ENCODE results near the gene ATL2. TPM values are rescaled to one million over a fixed set of nuclear protein-coding genes. Genes with fewer than 3 reads are reported as not detected.

ATL2 gene
- total RNA-seq, 1 donor from 2014 or later = 75.3 TPM

DNA sequence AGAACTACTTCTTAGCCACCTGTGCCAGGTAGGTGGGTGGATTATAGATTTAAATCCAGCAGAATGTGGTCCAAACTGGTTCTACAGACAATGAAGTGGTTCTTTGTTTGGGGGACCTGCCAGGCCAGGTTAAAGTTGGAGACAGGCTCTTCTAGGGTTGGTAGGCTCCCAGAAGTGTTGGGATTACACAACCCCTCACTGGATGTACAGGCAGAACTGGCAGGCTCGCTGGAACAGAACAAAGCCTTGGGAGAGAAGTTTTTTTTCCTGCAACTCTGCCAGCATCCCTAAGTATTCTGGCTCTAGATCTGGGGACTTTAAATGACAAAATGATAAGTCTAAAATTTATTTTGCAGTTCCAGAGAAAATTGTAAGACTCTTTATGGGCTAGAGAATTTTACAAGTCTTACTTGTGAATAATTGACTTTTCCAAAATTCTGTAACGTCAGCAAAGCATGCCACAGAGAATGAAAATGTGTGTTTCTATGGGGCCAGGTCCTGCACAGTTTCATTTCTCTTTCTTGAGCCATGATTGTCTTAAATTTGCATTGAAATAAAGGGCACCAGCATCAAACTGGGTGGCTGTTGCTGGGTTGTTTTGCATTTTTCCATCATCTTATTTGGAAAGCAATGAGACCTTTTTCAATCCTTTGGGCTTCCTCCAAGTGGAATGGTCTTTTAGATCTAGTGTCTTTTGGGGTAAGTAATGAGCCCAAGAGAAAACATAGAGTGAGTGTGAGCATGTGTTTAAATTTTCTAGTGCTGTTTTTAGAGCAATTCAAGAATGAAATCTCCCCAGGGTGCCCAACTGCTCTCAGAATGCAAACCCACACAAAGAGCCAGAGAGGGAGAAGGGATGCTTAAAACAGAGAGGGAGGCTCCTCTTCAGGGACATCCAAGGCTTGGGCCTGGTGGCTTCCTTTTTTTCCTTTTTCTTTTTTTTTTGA is 32.4 kb upstream of the ATL2 start:
- peaks cover 3% of the 10 kb centered on the region for H3K4me1 Mint-ChIP-seq
- TF ChIP-seq, protein P1, sequence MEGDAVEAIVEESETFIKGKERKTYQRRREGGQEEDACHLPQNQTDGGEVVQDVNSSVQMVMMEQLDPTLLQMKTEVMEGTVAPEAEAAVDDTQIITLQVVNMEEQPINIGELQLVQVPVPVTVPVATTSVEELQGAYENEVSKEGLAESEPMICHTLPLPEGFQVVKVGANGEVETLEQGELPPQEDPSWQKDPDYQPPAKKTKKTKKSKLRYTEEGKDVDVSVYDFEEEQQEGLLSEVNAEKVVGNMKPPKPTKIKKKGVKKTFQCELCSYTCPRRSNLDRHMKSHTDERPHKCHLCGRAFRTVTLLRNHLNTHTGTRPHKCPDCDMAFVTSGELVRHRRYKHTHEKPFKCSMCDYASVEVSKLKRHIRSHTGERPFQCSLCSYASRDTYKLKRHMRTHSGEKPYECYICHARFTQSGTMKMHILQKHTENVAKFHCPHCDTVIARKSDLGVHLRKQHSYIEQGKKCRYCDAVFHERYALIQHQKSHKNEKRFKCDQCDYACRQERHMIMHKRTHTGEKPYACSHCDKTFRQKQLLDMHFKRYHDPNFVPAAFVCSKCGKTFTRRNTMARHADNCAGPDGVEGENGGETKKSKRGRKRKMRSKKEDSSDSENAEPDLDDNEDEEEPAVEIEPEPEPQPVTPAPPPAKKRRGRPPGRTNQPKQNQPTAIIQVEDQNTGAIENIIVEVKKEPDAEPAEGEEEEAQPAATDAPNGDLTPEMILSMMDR (IDR thresholded peaks at IDR 0.05; ENCODE audit: unreplicated experiment) = no peak
- peaks cover 7% of the 10 kb centered on the region for H3K36me3 Mint-ChIP-seq
- H3K27ac Mint-ChIP-seq = no peak overlapping the region
- peaks cover 23% of the 10 kb centered on the region for H3K9me3 Mint-ChIP-seq
- no peaks in the 10 kb centered on the region for H3K27me3 Mint-ChIP-seq (ENCODE audit: low read depth)
- no peak overlapping the region for H3K4me3 Mint-ChIP-seq
- no peak for DNase-seq (ENCODE audit: low spot score in 2 of 2, unreplicated experiment in 2 of 2)

DNA sequence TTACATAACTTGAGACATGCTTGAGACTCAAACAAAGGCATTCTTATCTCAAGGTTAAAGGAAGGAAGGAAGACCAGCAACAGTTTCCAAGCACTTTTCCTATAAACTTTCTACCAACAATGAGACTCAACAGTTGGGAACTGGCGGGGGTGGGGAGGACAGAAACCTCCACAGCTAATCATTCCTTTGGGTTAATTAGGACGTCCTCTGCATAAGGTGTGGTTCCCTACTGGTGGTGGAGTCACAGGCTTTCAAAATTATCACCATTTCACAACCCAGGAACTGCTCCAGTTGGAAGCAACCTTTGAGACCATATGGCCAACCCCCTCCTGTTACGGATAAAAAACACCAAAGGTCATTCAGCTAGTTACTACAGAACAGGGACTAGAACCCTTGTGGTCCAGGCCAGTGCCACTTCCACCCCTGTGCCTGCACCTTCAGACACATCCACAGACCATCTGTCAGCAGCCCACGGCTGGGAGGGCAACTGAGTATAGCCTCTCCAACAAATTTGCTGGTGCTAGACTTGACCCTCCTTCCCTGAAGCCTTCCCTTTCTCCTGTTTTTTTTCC is 30.1 kb upstream of the ATL2 start:
- TF ChIP-seq, protein P1 (IDR thresholded peaks at IDR 0.05; ENCODE audit: unreplicated experiment) = no peak
- Mint-ChIP-seq H3K9me3 (peaks cover 7% of the 10 kb centered on the region), H3K27me3 (ENCODE audit: low read depth) (no peaks in the 10 kb centered on the region), H3K4me1 (peaks cover 3% of the 10 kb centered on the region), H3K36me3 (peaks cover 1% of the 10 kb centered on the region), H3K4me3 (no peak overlapping the region), H3K27ac (no peak overlapping the region)
- DNase-seq (ENCODE audit: low spot score in 2 of 2, unreplicated experiment in 2 of 2) = no peak

DNA sequence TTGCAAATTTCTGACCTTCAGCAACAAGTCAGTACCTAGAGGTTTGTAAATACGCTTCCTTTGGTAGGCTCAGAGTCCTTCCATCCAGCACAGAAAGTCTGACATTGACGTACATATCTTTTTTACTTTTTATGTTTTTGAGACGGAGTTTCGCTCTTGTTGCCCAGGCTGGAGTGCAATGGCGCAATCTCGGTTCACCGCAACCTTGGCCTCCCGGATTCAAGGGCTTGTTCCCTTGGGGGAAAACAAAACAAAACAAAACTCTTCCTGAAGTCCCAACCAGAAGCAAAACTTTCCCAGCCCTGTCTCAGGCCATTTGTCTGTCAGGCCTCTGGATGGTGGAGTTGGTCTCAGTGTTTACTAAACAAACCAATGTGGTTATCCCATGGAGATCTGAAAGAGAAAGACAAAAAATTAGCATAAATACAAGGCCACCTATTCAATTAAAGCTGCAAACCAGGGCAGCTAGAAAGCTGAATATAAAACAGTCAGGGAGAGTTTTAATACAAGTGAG is 29.6 kb upstream of the ATL2 start:
- no peak for DNase-seq (ENCODE audit: low spot score in 2 of 2, unreplicated experiment in 2 of 2)
- Mint-ChIP-seq H3K27ac (no peak overlapping the region), H3K9me3 (peaks cover 9% of the 10 kb centered on the region), H3K27me3 (ENCODE audit: low read depth) (no peaks in the 10 kb centered on the region), H3K4me1 (peaks cover 3% of the 10 kb centered on the region), H3K36me3 (no peaks in the 10 kb centered on the region), H3K4me3 (no peak overlapping the region)
- TF ChIP-seq, protein P1 (IDR thresholded peaks at IDR 0.05; ENCODE audit: unreplicated experiment) = no peak

DNA sequence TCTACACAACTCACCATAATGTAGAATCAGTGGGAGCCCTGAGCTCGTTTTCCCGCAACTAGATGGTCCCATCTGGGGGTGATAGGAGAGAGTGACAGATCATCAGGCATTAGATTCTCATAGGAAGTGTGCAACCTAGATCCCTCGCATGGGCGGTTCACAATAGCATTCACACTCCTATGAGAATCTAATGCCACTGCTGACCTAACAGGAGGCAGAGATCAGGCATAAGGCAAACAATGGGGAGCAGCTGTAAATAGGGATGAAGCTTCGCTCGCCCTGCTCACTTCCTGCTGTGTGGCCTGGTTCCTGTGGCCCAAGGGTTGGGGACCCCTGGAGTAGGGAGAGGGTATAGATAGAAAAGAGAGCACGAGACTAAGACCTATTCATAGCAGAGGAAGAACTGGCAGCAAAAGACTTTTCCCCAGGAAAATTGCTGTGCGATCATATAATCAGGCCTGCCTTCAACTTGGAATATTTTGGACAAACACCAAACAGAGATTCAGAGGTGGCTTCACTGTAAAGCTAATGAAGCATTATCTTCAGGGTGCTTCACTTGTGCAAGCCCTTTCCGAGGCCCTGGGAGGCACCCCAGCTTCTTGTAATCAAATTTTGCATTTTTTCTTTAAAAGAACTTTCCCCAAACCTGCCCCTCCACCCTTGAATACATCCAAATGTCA is 29.0 kb upstream of the ATL2 start:
- DNase-seq (ENCODE audit: low spot score in 2 of 2, unreplicated experiment in 2 of 2) = no peak
- Mint-ChIP-seq H3K36me3 (no peaks in the 10 kb centered on the region), H3K4me1 (peaks cover 3% of the 10 kb centered on the region), H3K4me3 (no peak overlapping the region), H3K27me3 (ENCODE audit: low read depth) (no peaks in the 10 kb centered on the region), H3K9me3 (peaks cover 9% of the 10 kb centered on the region), H3K27ac (no peak overlapping the region)
- TF ChIP-seq, protein P1 (IDR thresholded peaks at IDR 0.05; ENCODE audit: unreplicated experiment) = no peak

DNA sequence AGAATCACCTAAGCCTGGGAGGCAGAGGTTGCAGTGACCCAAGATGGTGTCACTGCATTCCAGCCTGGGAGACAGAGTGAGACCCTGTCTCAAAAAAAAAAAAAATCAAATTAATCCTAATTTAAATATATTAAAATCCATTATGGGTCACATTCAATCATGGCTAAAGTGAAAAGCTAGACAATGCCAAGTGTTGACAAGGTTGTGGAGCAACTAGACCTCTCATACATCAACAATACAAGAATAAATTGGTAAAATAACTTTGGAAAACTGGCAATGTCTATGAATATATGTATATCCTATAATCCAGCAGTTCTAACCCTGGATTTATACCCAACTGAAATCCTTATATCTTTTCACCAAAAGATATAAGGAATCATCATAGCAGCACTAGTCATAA is 23.4 kb upstream of the ATL2 start:
- Mint-ChIP-seq H3K27ac (no peak overlapping the region), H3K27me3 (ENCODE audit: low read depth) (no peaks in the 10 kb centered on the region)
- DNase-seq (ENCODE audit: low spot score in 2 of 2, unreplicated experiment in 2 of 2) = no peak

More for the DNA sequence above, 23.4 kb upstream of the ATL2 start:
- TF ChIP-seq, protein P1 (IDR thresholded peaks at IDR 0.05; ENCODE audit: unreplicated experiment) = no peak
- H3K36me3 Mint-ChIP-seq = no peaks in the 10 kb centered on the region
- no peak overlapping the region for H3K4me3 Mint-ChIP-seq
- peaks cover 10% of the 10 kb centered on the region for H3K4me1 Mint-ChIP-seq
- H3K9me3 Mint-ChIP-seq = peaks cover 12% of the 10 kb centered on the region
